Stimulated activated CD4-positive, alpha-beta T cell treated with anti-CD3 and anti-CD28 coated beads, Interleukin-4, amount 100 ng/mL, for 48 hours (primary cell): ENCODE data around the gene LIMS4.
"Not testable (repeated sequence)": the region's sequence is repeated elsewhere in the genome, so short reads cannot be mapped to it uniquely, and the experiment has no call there.

Experiments used
- DNase-seq, 2 donors: peaks; one replicate each; pipeline ENCODE4 v3.0.0-alpha.2; 2020; ENCODE audit warnings: low read depth in 2 of 2

LIMS4 gene

GRCh38 chr2:110472171-110473058, at the start of gene LIMS4:
Gene LIMS4, minus strand, starts transcription at chr2:110472816. Its CDS starts 38 bp downstream, at chr2:110472778.
- not testable (repeated sequence) for DNase-seq

- not testable (repeated sequence) for DNase-seq
Measured at GRCh38 chr2:110499755-110500377, 27.2 kb upstream of the LIMS4 start.

- not testable (repeated sequence) for DNase-seq
Measured at GRCh38 chr2:110496027-110496426, 23.4 kb upstream of the LIMS4 start.

- DNase-seq = not testable (repeated sequence)
Measured at GRCh38 chr2:110494488-110494887, 21.9 kb upstream of the LIMS4 start.

GRCh38 chr2:110488991-110489390, 16.4 kb upstream of the LIMS4 start:
- not testable (repeated sequence) for DNase-seq

- not testable (repeated sequence) for DNase-seq
Measured at GRCh38 chr2:110482697-110483096, 10.1 kb upstream of the LIMS4 start.

GRCh38 chr2:110481200-110481599, 8.6 kb upstream of the LIMS4 start:
- not testable (repeated sequence) for DNase-seq

GRCh38 chr2:110480084-110480483, 7.5 kb upstream of the LIMS4 start:
- not testable (repeated sequence) for DNase-seq

- not testable (repeated sequence) for DNase-seq
Measured at GRCh38 chr2:110477370-110477769, 4.8 kb upstream of the LIMS4 start.

GRCh38 chr2:110476952-110477351, 4.3 kb upstream of the LIMS4 start:
- not testable (repeated sequence) for DNase-seq

GRCh38 chr2:110475627-110476359, 3.2 kb upstream of the LIMS4 start:
- not testable (repeated sequence) for DNase-seq

- not testable (repeated sequence) for DNase-seq
Measured at GRCh38 chr2:110474898-110475297, 2.3 kb upstream of the LIMS4 start.

GRCh38 chr2:110473059-110473358, 393 bp upstream of the LIMS4 start:
- DNase-seq = not testable (repeated sequence)

- DNase-seq = not testable (repeated sequence)
Measured at GRCh38 chr2:110468921-110469320, 3.7 kb downstream of the LIMS4 start.

- not testable (repeated sequence) for DNase-seq
Measured at GRCh38 chr2:110465312-110465711, 7.3 kb downstream of the LIMS4 start.

- DNase-seq = not testable (repeated sequence)
Measured at GRCh38 chr2:110462458-110462857, 10.2 kb downstream of the LIMS4 start.

GRCh38 chr2:110460318-110460717, 12.3 kb downstream of the LIMS4 start:
- DNase-seq = not testable (repeated sequence)

- DNase-seq = not testable (repeated sequence)
Measured at GRCh38 chr2:110457214-110457590, 15.4 kb downstream of the LIMS4 start.

GRCh38 chr2:110456291-110457213, 16.1 kb downstream of the LIMS4 start:
- DNase-seq = not testable (repeated sequence)

GRCh38 chr2:110455080-110455670, 17.4 kb downstream of the LIMS4 start:
- DNase-seq = not testable (repeated sequence)

GRCh38 chr2:110450951-110451350, 21.7 kb downstream of the LIMS4 start:
- DNase-seq = not testable (repeated sequence)
